HEK293 (cell line): ENCODE results near the gene TLE4.
"Not testable (repeated sequence)": the region's sequence is repeated elsewhere in the genome, so short reads cannot be mapped to it uniquely, and the experiment has no call there.

Experiments
- CTCF ChIA-PET: fragments of 350-600 bp; formaldehyde crosslinking; extraction: SDS; loops from one replicate; lab custom pipeline; 2021; ENCODE audit warnings: antibody characterized with exemption; lab: Yijun Ruan, JAX
- POLR2A ChIA-PET: fragments of 300-600 bp; formaldehyde crosslinking; extraction: SDS; loops from one replicate; lab custom pipeline; 2020; ENCODE audit warnings: antibody characterized with exemption, inconsistent platforms; lab: Yijun Ruan, JAX
- H3K27ac ChIP-seq: fragments of 200-500 bp; sonication (Bioruptor generic); 2 replicates; pipeline ENCODE4 v1.5.1; 2014; ENCODE audit warnings: low read depth, low read length, control low read depth, inconsistent platforms; ENCODE audit errors: extremely low read depth
- H3K36me3 ChIP-seq, 2 experiments: fragments of 200-500 bp in 1 of 2; sonication (Bioruptor generic) in 1 of 2; 1 replicate in 1 of 2; 2 replicates in 1 of 2; pipeline ENCODE4 v1.5.1; 2014 to 2017; ENCODE audit warnings: inconsistent platforms in 2 of 2, low read length in 2 of 2; ENCODE audit not compliant: control insufficient read depth in 2 of 2, insufficient read depth in 1 of 2
- H3K4me1 ChIP-seq: fragments of 200-500 bp; sonication (Bioruptor generic); 2 replicates; pipeline ENCODE4 v1.5.1; 2014; ENCODE audit warnings: mild to moderate bottlenecking, low read length, inconsistent platforms; ENCODE audit not compliant: control insufficient read depth, insufficient read depth
- H3K4me3 ChIP-seq: 2 replicates; pipeline ENCODE4 v1.5.1; 2011; ENCODE audit warnings: low read depth, mild to moderate bottlenecking, control low read depth, low read length, moderate library complexity
- H3K9me3 ChIP-seq: fragments of 200-500 bp; sonication (Bioruptor generic); 2 replicates; pipeline ENCODE4 v1.5.1; 2014; ENCODE audit warnings: low read depth, low read length, inconsistent platforms; ENCODE audit not compliant: control insufficient read depth, insufficient read depth
- TRIM28 ChIP-seq: IDR thresholded peaks from 2 replicates; pipeline ENCODE4 v1.6.1; 2011; ENCODE audit warnings: low read length, control low read depth, borderline replicate concordance
- ZBTB11 ChIP-seq: fragments of 450-650 bp; formaldehyde crosslinking; conservative IDR thresholded peaks from 2 replicates; pipeline ENCODE4 v1.5.1; 2016; ENCODE audit warnings: low read depth, missing biosample characterization, missing genetic modification characterization
- ZEB2 ChIP-seq: fragments of 450-650 bp; formaldehyde crosslinking; IDR thresholded peaks from 2 replicates; pipeline ENCODE4 v1.5.1; 2016; ENCODE audit warnings: missing biosample characterization, missing genetic modification characterization
- ZNF2 ChIP-seq: fragments of 450-650 bp; formaldehyde crosslinking; IDR thresholded peaks from 2 replicates; pipeline ENCODE4 v1.5.1; 2016; ENCODE audit warnings: missing biosample characterization, missing genetic modification characterization
- ZNF202 ChIP-seq: fragments of 450-650 bp; formaldehyde crosslinking; IDR thresholded peaks from 2 replicates; pipeline ENCODE4 v1.5.1; 2016; ENCODE audit warnings: missing biosample characterization, missing genetic modification characterization, borderline replicate concordance
- ZNF311 ChIP-seq: fragments of 450-650 bp; formaldehyde crosslinking; IDR thresholded peaks from 2 replicates; pipeline ENCODE4 v1.5.1; 2017; ENCODE audit warnings: missing biosample characterization, missing genetic modification characterization, borderline replicate concordance
- ZNF521 ChIP-seq: fragments of 450-650 bp; formaldehyde crosslinking; IDR thresholded peaks from 2 replicates; pipeline ENCODE4 v1.5.1; 2017; ENCODE audit warnings: missing biosample characterization, mild to moderate bottlenecking, missing genetic modification characterization
- ZNF558 ChIP-seq: fragments of 450-650 bp; formaldehyde crosslinking; IDR thresholded peaks from 2 replicates; pipeline ENCODE4 v1.5.1; 2016; ENCODE audit warnings: missing biosample characterization, missing genetic modification characterization
- ZNF626 ChIP-seq: fragments of 450-650 bp; sonication (Bioruptor Pico); formaldehyde crosslinking; IDR thresholded peaks from 2 replicates; pipeline ENCODE4 v1.5.1; 2018; ENCODE audit warnings: missing biosample characterization, missing genetic modification characterization, inconsistent platforms
- ZNF654 ChIP-seq: fragments of 450-650 bp; formaldehyde crosslinking; IDR thresholded peaks from 2 replicates; pipeline ENCODE4 v1.5.1; 2016; ENCODE audit warnings: low read depth, missing biosample characterization, missing genetic modification characterization
- ZNF704 ChIP-seq: fragments of 450-650 bp; formaldehyde crosslinking; IDR thresholded peaks from 2 replicates; pipeline ENCODE4 v1.5.1; 2016; ENCODE audit warnings: missing biosample characterization, missing genetic modification characterization
- ZNF785 ChIP-seq: fragments of 450-650 bp; formaldehyde crosslinking; IDR thresholded peaks from 2 replicates; pipeline ENCODE4 v1.5.1; 2016; ENCODE audit warnings: missing biosample characterization, missing genetic modification characterization
- TF ChIP-seq, protein P1 (sequence below): fragments of 450-650 bp; formaldehyde crosslinking; IDR thresholded peaks from 2 replicates; pipeline ENCODE4 v1.5.1; 2017; ENCODE audit warnings: missing biosample characterization, missing genetic modification characterization

The TLE4 gene

GRCh38 chr9:79651251-79651795 lies 79.6 kb downstream of the TLE4 start (continued):
- no peak for TF ChIP-seq ZNF704 (tag by site-specific recombination)
- no peak for TF ChIP-seq ZNF2 (tag by site-specific recombination)

DNA sequence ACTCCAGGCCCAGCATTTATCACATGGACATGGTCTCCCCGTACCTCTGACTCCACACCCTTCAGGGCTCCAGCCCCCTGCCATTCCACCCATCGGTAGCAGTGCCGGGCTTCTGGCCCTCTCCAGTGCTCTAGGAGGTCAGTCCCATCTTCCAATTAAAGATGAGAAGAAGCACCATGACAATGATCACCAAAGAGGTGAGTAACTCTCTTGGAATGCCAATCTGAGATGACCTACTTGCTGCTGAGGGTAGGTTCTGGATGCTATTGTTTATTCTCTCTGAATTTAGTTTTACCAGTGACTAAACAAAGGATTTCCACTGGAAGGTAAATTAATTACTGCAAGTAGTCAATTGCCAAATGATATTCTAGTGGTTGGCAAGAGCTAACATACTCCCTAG lies 80.8 kb downstream of the TLE4 start:
- H3K27ac ChIP-seq, result no peak overlapping the region
- H3K9me3 ChIP-seq, result no peaks in the 10 kb centered on the region
- POLR2A ChIA-PET, result no interaction called here
- H3K36me3 ChIP-seq, result peaks cover 0 to 32% of the 10 kb centered on the region in 2 experiments; a peak in 1 of 3 replicates
- no peaks in the 10 kb centered on the region for H3K4me1 ChIP-seq
- TF ChIP-seq ZNF2 (tag by site-specific recombination) (no peak), ZNF654 (tag by site-specific recombination) (no peak), ZNF202 (no peak), ZNF521 (tag by site-specific recombination) (no peak), ZNF626 (tag by site-specific recombination) (no peak), ZEB2 (tag by site-specific recombination) (no peak), ZNF311 (tag by site-specific recombination) (no peak), ZBTB11 (tag by site-specific recombination) (no peak), ZNF785 (tag by site-specific recombination) (no peak)
- TF ChIP-seq, all 188 proteins: peak for 0
- CTCF ChIA-PET, result no interaction called here
- H3K4me3 ChIP-seq, result no peak overlapping the region

GRCh38 chr9:79654591-79655382 lies 83.0 kb downstream of the TLE4 start:
- H3K4me3 ChIP-seq, H3K27ac ChIP-seq, H3K9me3 ChIP-seq, POLR2A ChIA-PET, CTCF ChIA-PET, H3K4me1 ChIP-seq: not testable (repeated sequence)
- H3K36me3 ChIP-seq, result peaks cover 0 to 39% of the 10 kb centered on the region in 2 experiments; a peak in 1 of 3 replicates
- TF ChIP-seq TRIM28 (0 out of 2 replicates have a peak, but pooled peaks have one; percentile 6), ZNF558 (tag by site-specific recombination) (peak; percentile 84)

- no peak overlapping the region for H3K4me3 ChIP-seq
- no peaks in the 10 kb centered on the region for H3K4me1 ChIP-seq
- H3K36me3 ChIP-seq, result peaks cover 0 to 39% of the 10 kb centered on the region in 2 experiments; a peak in 1 of 3 replicates
- TF ChIP-seq, protein P1, sequence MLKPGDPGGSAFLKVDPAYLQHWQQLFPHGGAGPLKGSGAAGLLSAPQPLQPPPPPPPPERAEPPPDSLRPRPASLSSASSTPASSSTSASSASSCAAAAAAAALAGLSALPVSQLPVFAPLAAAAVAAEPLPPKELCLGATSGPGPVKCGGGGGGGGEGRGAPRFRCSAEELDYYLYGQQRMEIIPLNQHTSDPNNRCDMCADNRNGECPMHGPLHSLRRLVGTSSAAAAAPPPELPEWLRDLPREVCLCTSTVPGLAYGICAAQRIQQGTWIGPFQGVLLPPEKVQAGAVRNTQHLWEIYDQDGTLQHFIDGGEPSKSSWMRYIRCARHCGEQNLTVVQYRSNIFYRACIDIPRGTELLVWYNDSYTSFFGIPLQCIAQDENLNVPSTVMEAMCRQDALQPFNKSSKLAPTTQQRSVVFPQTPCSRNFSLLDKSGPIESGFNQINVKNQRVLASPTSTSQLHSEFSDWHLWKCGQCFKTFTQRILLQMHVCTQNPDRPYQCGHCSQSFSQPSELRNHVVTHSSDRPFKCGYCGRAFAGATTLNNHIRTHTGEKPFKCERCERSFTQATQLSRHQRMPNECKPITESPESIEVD (tag by site-specific recombination), result 0 out of 2 replicates have a peak, but pooled peaks have one; percentile 15
- TF ChIP-seq ZNF654 (tag by site-specific recombination), result no peak
- POLR2A ChIA-PET, result no interaction called here
- CTCF ChIA-PET, result no interaction called here
- H3K9me3 ChIP-seq, result no peaks in the 10 kb centered on the region
- H3K27ac ChIP-seq, result no peak overlapping the region
These were observed 83.8 kb downstream of the TLE4 start for GRCh38 chr9:79655551-79655950.
